HCT116 (cell line): Measurements from ENCODE around the gene ATF7.
"Not testable (repeated sequence)": the region's sequence is repeated elsewhere in the genome, so short reads cannot be mapped to it uniquely, and the experiment has no call there.

Experiments
- CEBPB ChIP-seq: IDR thresholded peaks from 2 replicates; pipeline ENCODE4 v1.6.1; 2012; ENCODE audit warnings: low read depth
- ELF1 ChIP-seq: IDR thresholded peaks from 2 replicates; pipeline ENCODE4 v1.6.1; 2012; ENCODE audit warnings: low read depth, borderline replicate concordance
- EZH2 ChIP-seq: fragments of 200-600 bp; sonication (generic); IDR thresholded peaks from 2 replicates; pipeline ENCODE4 v1.6.1; 2017; ENCODE audit warnings: antibody characterized with exemption, mixed run types
- POLR2A ChIP-seq: IDR thresholded peaks from 2 replicates; pipeline ENCODE4 v1.7.0; 2011; ENCODE audit warnings: borderline replicate concordance; ENCODE audit not compliant: insufficient read depth, insufficient read length; ENCODE audit errors: extremely low read depth
- POLR2AphosphoS5 ChIP-seq: IDR thresholded peaks from 2 replicates; pipeline ENCODE4 v1.6.1; 2011; ENCODE audit warnings: mild to moderate bottlenecking, low read depth, low read length, moderate library complexity
- RAD21 ChIP-seq: IDR thresholded peaks from 2 replicates; pipeline ENCODE4 v1.6.1; 2012; ENCODE audit warnings: low read depth, mild to moderate bottlenecking
- SP1 ChIP-seq: IDR thresholded peaks from 2 replicates; pipeline ENCODE4 v1.6.1; 2012; ENCODE audit warnings: low read depth
- SRF ChIP-seq: IDR thresholded peaks from 2 replicates; pipeline ENCODE4 v1.6.1; 2012; ENCODE audit warnings: low read depth
- YY1 ChIP-seq: IDR thresholded peaks from 2 replicates; pipeline ENCODE4 v1.6.1; 2011; ENCODE audit warnings: low read length, low read depth, moderate library complexity, mild to moderate bottlenecking; ENCODE audit not compliant: insufficient replicate concordance; ENCODE audit errors: extremely low read depth
- TF ChIP-seq, protein P1 (sequence below), 3 experiments: fragments of 200-600 bp in 1 of 3; sonication (generic) in 1 of 3; IDR thresholded peaks in 2 of 3; conservative IDR thresholded peaks in 1 of 3; 2 replicates each; pipeline ENCODE4 v1.5.1; 2012 to 2017; ENCODE audit warnings: low read depth in 2 of 3, low read length in 2 of 3, antibody characterized with exemption in 1 of 3, borderline replicate concordance in 1 of 3, control low read depth in 1 of 3, mild to moderate bottlenecking in 1 of 3, mixed read lengths in 1 of 3, mixed run types in 1 of 3, moderate library complexity in 1 of 3; ENCODE audit not compliant: insufficient read depth in 1 of 3
- TF ChIP-seq, protein P2 (sequence below): IDR thresholded peaks from 2 replicates; pipeline ENCODE4 v1.6.1; 2012
- TF ChIP-seq, protein P3 (sequence below): IDR thresholded peaks from 2 replicates; pipeline ENCODE4 v1.6.1; 2011; ENCODE audit warnings: mild to moderate bottlenecking, low read length, moderate library complexity; ENCODE audit not compliant: insufficient replicate concordance; ENCODE audit errors: extremely low read depth
- TF ChIP-seq, protein P4 (sequence below): IDR thresholded peaks from 2 replicates; pipeline ENCODE4 v1.6.1; 2012; ENCODE audit warnings: low read depth

DNA sequence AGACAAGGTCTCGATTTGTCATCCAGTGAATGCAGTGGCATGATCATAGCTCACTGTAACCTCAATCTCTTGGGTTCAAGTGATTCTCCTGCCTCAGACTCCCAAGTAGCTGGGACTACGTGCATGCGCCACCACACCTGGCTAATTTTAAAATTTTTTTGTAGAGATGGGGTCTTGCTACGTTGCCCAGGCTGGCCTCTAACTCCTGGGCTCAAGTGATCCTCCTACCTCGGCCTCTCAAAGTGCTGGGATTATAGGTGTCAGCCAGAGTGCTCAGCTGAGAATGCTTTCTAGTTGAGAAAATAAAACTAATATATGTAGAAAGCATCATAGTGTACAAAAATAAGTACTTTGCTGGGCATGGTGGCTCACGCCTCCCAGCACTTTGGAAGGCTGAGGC is 77.8 kb downstream of the ATF7 start:
- TF ChIP-seq, protein P1, sequence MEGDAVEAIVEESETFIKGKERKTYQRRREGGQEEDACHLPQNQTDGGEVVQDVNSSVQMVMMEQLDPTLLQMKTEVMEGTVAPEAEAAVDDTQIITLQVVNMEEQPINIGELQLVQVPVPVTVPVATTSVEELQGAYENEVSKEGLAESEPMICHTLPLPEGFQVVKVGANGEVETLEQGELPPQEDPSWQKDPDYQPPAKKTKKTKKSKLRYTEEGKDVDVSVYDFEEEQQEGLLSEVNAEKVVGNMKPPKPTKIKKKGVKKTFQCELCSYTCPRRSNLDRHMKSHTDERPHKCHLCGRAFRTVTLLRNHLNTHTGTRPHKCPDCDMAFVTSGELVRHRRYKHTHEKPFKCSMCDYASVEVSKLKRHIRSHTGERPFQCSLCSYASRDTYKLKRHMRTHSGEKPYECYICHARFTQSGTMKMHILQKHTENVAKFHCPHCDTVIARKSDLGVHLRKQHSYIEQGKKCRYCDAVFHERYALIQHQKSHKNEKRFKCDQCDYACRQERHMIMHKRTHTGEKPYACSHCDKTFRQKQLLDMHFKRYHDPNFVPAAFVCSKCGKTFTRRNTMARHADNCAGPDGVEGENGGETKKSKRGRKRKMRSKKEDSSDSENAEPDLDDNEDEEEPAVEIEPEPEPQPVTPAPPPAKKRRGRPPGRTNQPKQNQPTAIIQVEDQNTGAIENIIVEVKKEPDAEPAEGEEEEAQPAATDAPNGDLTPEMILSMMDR (IDR thresholded peaks at IDR 0.05 in 2 of 3, conservative IDR thresholded peaks at IDR 0.05 in 1 of 3; ENCODE audit: borderline replicate concordance in 1 of 3, insufficient read depth in 1 of 3, low read depth in 2 of 3, low read length in 2 of 3), result not testable (repeated sequence)
- TF ChIP-seq, protein P2, sequence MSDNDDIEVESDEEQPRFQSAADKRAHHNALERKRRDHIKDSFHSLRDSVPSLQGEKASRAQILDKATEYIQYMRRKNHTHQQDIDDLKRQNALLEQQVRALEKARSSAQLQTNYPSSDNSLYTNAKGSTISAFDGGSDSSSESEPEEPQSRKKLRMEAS, result not testable (repeated sequence)
- TF ChIP-seq POLR2A, CEBPB, SRF, ELF1, RAD21, SP1, EZH2, POLR2AphosphoS5, YY1: not testable (repeated sequence)
- TF ChIP-seq, protein P3, sequence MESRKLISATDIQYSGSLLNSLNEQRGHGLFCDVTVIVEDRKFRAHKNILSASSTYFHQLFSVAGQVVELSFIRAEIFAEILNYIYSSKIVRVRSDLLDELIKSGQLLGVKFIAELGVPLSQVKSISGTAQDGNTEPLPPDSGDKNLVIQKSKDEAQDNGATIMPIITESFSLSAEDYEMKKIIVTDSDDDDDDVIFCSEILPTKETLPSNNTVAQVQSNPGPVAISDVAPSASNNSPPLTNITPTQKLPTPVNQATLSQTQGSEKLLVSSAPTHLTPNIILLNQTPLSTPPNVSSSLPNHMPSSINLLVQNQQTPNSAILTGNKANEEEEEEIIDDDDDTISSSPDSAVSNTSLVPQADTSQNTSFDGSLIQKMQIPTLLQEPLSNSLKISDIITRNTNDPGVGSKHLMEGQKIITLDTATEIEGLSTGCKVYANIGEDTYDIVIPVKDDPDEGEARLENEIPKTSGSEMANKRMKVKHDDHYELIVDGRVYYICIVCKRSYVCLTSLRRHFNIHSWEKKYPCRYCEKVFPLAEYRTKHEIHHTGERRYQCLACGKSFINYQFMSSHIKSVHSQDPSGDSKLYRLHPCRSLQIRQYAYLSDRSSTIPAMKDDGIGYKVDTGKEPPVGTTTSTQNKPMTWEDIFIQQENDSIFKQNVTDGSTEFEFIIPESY, result not testable (repeated sequence)
- TF ChIP-seq, protein P4, sequence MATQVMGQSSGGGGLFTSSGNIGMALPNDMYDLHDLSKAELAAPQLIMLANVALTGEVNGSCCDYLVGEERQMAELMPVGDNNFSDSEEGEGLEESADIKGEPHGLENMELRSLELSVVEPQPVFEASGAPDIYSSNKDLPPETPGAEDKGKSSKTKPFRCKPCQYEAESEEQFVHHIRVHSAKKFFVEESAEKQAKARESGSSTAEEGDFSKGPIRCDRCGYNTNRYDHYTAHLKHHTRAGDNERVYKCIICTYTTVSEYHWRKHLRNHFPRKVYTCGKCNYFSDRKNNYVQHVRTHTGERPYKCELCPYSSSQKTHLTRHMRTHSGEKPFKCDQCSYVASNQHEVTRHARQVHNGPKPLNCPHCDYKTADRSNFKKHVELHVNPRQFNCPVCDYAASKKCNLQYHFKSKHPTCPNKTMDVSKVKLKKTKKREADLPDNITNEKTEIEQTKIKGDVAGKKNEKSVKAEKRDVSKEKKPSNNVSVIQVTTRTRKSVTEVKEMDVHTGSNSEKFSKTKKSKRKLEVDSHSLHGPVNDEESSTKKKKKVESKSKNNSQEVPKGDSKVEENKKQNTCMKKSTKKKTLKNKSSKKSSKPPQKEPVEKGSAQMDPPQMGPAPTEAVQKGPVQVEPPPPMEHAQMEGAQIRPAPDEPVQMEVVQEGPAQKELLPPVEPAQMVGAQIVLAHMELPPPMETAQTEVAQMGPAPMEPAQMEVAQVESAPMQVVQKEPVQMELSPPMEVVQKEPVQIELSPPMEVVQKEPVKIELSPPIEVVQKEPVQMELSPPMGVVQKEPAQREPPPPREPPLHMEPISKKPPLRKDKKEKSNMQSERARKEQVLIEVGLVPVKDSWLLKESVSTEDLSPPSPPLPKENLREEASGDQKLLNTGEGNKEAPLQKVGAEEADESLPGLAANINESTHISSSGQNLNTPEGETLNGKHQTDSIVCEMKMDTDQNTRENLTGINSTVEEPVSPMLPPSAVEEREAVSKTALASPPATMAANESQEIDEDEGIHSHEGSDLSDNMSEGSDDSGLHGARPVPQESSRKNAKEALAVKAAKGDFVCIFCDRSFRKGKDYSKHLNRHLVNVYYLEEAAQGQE, result not testable (repeated sequence)
